M059J (cell line): ENCODE measurements around the gene CNTD1. TPM values are rescaled to one million over a fixed set of nuclear protein-coding genes. Genes with fewer than 3 reads are reported as not detected.
"Not testable (repeated sequence)": the region's sequence is repeated elsewhere in the genome, so short reads cannot be mapped to it uniquely, and the experiment has no call there.

ENCODE experiments used
- DNase-seq: peaks from one replicate; pipeline ENCODE4 v3.0.0-alpha.2; 2012; ENCODE audit warnings: low read depth
- total RNA-seq: library from RNA; depleted of rRNA; stranded (reverse); fragments of >200 nt; shearing (Covaris generic); gene quantifications from 2 replicates; pipeline ENCODE4 v1.2.3, GENCODE V29; 2014; rRNA removed

Gene CNTD1
- 0.20 TPM in 1 of 2 replicates, not detected in the other for total RNA-seq

- DNase-seq: peak; percentile 85
Observed at GRCh38 chr17:42798383-42799380, at the start of gene CNTD1, which contains the start of gene COA3. Gene CNTD1 (plus strand): TSS chr17:42798861. CDS start chr17:42799068, 207 bp downstream. Gene COA3 (minus strand): TSS chr17:42798704. CDS start chr17:42798681, 23 bp downstream.

DNA sequence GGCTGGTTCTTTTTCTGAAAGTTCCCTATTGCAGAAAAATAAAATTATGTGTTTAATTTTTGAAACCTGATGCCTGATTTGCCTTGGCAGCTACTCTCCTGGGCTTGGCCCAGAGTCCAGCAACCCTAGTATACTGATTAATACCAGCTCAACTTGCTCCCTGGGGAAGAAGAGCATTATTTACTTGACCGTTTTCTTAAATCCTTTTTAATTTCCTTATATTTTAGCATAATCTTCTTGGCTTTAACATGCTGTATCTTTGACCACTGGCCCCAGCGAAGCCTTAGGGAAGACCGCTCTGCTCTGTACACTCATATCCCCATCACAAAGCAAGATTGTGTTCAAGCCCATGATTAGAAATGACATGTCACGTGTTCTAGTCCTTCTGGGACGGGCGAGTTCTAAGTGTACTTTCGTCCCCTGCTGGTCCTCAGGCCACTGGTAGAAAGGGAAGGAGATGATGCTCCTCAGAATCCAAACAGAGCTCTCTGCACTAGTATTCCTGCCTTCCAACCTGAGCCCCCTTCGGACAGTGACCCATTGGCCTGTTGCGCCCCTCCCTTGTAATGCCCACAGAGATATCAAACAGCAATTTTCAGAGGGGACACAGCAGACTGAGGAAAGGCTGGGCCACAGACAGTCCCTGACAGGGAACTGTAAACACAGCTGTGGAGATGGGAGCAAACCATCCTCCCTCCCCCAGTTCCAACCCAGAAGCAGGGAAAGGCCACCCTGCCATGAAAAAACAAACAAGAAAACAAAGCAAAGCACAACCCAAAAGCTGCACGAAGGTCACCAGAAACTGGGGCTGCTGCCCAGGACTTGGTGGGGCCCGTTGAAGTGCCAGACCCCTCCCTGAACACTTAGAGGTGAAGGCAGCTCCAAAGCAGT lies 49.5 kb upstream of the CNTD1 start:
- DNase-seq: no peak

GRCh38 chr17:42750739-42751344 lies 47.8 kb upstream of the CNTD1 start:
- no peak for DNase-seq

DNA sequence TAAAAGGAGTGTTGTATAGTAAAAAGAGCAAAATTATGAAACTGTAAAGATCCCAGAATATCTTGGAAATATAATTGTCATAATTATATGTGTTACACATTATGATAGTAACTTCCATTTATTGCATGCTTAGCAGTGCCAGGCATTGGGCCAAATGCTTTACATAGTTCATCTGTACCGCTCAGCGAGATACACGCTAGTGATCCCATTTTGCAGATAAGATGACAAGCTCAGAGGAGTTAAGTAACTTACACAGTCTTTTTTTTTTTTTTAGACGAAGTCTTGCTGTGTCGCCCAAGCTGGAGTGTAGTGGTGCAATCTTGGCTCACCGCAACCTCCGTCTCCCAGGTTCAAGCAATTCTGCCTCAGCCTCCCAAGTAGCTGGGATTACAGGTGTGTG lies 47.0 kb upstream of the CNTD1 start:
- no peak for DNase-seq

GRCh38 chr17:42754782-42755181 lies 43.9 kb upstream of the CNTD1 start:
- DNase-seq: peak; percentile 53

- no peak for DNase-seq
Observed at GRCh38 chr17:42759982-42760651, 38.5 kb upstream of the CNTD1 start.

DNA sequence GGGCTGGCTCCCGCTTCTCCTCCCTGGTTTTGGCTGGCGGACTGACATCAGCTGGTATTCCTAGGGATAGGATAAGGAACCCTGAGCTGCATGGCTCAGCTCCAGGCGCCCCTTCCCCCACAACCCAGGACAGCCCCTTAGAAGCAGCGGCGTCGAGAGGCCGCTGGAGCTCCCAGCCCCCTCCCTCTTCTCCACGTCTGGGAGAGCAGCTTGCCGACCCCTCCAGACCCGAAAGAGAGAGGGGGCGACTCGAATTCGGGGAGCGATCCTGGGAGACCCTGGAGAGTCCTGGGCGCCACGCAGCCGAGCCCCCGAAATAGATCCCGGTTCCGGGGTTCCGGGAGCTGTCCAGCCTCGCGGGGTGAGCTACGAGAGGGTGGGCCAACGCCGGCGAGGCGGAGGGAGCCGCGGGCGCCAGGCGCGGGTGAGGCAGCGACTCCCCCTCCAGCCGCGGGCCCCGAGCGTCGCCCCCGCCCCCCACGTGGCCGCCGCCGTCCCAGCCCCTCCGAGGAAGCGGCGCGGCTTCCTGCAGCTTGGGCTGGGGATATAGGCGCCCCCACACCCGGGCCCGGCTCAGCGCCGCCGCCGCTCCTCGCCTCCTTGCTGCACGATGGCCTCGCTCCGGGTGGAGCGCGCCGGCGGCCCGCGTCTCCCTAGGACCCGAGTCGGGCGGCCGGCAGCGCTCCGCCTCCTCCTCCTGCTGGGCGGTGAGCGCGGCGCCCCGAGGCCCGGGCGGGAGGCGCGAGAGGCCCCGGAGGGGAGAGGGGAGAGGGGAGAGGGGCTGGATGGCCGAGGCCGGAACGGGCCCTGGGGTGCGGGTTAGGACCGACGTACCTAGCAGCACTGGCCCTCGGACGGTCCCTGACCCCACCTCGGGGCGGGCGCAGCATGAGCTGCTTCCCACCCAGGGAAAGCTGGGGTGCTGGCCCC lies 37.7 kb upstream of the CNTD1 start, which contains the start of gene RAMP2:
Gene RAMP2 (plus strand): TSS at position 576 of the 930 bp plus-strand sequence. CDS start 35 bp downstream, at position 611.
- DNase-seq: no peak

DNA sequence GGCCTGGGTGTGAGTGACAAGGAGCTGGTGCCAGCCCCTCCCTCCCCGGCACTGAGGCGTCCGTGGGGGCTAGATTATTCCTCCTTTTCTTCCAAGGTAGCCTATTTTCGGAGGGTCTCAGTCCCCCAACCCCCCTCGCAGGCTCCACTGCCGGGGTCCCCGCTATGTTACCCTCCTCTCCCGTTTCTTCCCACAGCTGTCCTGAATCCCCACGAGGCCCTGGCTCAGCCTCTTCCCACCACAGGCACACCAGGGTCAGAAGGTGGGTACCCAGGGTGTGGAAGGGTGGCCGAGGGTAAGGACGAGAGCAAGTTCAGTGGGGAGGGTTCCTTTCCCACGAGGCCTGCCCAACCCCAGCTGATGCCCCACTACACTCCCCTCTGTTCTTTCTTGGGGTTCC lies 37.0 kb upstream of the CNTD1 start:
- DNase-seq: no peak

GRCh38 chr17:42766124-42766523 lies 32.5 kb upstream of the CNTD1 start:
- DNase-seq: no peak

- DNase-seq: no peak
Observed at GRCh38 chr17:42767512-42767911, 31.1 kb upstream of the CNTD1 start.

- not testable (repeated sequence) for DNase-seq
Observed at GRCh38 chr17:42768006-42768405, 30.7 kb upstream of the CNTD1 start.

GRCh38 chr17:42769964-42770363 lies 28.7 kb upstream of the CNTD1 start:
- not testable (repeated sequence) for DNase-seq

DNA sequence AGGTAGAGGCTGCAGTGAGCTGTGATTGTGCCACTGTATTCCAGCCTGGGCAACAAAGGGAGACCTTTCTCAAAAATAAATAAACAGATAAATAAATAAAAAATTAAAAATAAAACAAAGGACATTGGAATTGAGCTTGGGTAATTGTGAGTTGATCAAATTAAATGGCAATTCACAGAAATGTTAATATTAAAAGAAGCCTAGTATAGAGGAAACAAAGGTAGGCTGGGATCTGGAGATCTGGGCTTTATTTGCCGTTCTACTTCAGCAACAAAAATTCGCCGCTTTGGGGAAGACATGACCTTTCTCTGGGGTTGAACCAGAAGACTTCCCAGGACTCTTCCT lies 25.7 kb upstream of the CNTD1 start:
- DNase-seq: no peak

DNA sequence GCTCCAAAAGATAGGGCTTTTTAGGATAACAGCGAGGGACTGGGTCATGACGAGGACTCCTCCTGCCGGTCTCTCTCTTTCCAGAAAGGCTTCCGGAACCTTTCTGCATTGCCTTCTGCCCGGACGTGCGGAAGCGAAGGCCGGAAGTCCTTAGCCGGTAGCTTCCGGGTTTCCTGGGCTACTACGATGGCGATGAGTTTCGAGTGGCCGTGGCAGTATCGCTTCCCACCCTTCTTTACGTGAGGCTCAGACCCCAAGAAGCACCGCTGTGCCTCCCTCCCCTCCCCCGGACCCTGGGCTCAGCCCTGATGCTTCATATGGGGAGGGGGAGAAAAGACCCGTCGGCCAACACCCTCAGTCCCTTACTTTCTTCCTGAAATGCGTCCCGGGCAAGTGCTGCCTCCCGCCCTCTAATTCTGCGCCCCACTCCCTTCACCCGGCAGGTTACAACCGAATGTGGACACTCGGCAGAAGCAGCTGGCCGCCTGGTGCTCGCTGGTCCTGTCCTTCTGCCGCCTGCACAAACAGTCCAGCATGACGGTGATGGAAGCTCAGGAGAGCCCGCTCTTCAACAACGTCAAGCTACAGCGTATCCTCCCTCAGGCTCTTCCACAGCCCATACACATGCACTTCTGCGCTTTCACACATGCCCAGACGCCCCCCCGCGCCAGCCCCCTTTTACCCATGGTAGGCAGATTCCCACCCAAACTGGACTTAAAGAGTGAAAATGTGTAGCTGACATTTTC lies 25.2 kb upstream of the CNTD1 start, which contains the start of gene VPS25:
Gene VPS25 (plus strand): TSS at position 160 of the 746 bp plus-strand sequence. CDS start 27 bp downstream, at position 187.
- DNase-seq: peak; percentile 84

DNA sequence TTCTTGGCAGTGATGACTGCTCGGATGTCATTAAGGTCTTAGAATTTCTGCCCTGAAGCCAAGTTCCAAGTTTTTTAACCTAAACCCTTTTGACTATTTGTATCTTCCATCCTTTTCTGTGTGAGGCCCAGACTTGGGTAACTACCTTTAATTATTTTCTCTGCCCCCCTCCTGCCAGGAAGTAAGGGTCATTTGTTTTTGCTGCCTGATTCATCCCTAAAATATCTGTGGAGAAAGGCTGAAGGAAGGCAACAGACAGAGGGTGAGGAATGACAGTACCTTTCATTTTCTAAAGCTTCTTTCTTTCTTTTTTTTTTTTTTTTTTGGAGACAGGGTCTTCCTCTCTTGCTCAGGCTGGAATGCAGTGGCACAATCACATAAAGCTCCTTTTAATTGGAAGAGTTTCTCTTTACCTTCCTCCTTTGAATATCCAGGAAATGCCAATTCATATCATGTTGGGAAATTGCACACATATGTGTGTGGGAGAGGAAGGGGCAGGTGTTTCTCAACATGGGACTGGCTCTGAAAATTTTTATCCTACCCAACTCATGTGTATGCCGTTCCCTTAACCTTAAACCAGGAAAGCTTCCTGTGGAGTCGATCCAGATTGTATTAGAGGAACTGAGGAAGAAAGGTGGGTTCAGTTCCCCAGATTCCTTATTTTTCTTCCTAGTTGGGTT lies 24.5 kb upstream of the CNTD1 start:
- peak; percentile 83 for DNase-seq

DNA sequence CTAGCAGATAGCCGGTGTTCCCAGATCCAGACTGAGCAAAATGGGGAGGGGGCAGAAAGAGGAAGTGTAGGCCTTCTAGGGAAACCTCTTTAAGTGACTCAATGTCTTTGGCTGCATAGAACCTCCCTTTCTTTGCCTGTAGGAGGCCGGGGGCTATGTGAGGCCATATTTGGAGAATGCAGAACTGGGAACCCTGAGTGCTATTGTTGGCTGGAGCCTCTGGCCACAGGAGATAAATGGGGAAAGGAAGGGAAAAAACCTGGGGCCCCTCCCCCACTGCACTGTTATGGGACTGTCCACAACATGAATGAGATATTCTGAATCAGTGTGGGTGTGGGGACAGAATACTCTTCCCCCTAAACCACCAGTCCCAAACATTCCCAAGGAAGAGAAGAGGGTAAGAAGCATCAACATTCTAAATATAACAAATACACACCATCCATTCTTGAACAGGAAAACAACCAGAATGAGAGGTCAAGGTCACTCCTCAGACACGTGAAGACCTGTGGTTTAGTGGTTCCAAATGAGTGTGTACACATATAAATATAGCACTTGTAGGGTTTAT lies 23.0 kb upstream of the CNTD1 start:
- DNase-seq: peak; percentile 88

DNA sequence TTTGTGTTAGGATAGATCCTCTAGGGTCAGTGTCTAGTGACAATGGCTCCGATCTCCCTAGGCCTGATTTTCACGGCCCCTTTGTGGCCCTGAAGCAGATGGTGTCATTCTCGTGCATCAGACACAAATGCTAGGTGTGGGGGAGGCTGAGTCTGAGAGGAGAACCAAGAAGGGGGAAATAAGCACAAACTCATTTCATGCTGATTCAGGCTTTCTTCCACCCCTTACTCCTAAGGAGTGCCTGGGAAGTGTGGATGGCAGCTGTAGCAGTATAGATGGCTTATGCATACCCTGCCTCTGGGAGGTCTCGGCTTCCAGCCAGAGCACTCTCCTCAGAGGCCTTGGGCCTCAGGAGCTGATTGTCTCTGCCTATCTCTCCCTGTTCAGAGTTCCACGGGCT lies 20.1 kb upstream of the CNTD1 start:
- DNase-seq: no peak

- DNase-seq: no peak
Observed at GRCh38 chr17:42779304-42779935, 19.2 kb upstream of the CNTD1 start.
